Spinal cord (tissue), 10 donors: ENCODE data around the gene TRIM8. TPM values are rescaled to one million over a fixed set of nuclear protein-coding genes. Genes with fewer than 3 reads are reported as not detected.

Experiments used
- DNase-seq, 6 donors: peaks; one replicate each; pipeline versions ENCODE4 v3.0.0 to v3.0.0-alpha.2; 2013 to 2015; ENCODE audit warnings: low spot score in 6 of 6, low read depth in 4 of 6
- H3K27ac ChIP-seq: one replicate; pipeline ENCODE4 v1.5.1; 2013; ENCODE audit warnings: low read depth, low read length, control low read depth
- H3K27me3 ChIP-seq: one replicate; pipeline ENCODE4 v1.6.1; 2013; ENCODE audit warnings: low read length; ENCODE audit not compliant: control insufficient read depth, insufficient read depth
- H3K36me3 ChIP-seq: one replicate; pipeline ENCODE4 v1.6.1; 2013; ENCODE audit warnings: low read length; ENCODE audit not compliant: control insufficient read depth, insufficient read depth
- H3K4me1 ChIP-seq: one replicate; pipeline ENCODE4 v1.6.1; 2013; ENCODE audit warnings: low read length; ENCODE audit not compliant: control insufficient read depth, insufficient read depth
- H3K4me3 ChIP-seq: one replicate; pipeline ENCODE4 v1.5.1; 2013; ENCODE audit warnings: low read depth, low read length, control low read depth
- H3K9me3 ChIP-seq: one replicate; pipeline ENCODE4 v1.6.1; 2013; ENCODE audit warnings: low read length; ENCODE audit not compliant: control insufficient read depth, insufficient read depth
- WGBS: methylation state at CpG from one replicate; pipeline ENCODE4 v1.1.5; 2013; ENCODE audit warnings: missing lambda C conversion rate; ENCODE audit not compliant: insufficient coverage; 5-methylcytosine and 5-hydroxymethylcytosine counted together
- polyA plus RNA-seq, 2 donors: library from polyadenylated mRNA; unstranded; fragments of 120-200 nt; gene quantifications; one replicate each; pipeline ENCODE4 v1.2.1, GENCODE V29; 2013; ENCODE audit not compliant: insufficient read length in 2 of 2
- total RNA-seq, 2 donors: library from RNA; depleted of rRNA in 1 of 2; stranded (reverse); fragments of 120-200 nt in 1 of 2; fragments of >200 nt in 1 of 2; gene quantifications; one replicate each; pipeline versions ENCODE4 v1.2.3 to v1.2.4, GENCODE V29; 2013 to 2014
- donor health status: healthy.

Gene TRIM8
- total and polyA plus RNA-seq, 4 donors: 42.2 to 156 (median 102) TPM

- no peak overlapping the region for H3K27ac ChIP-seq
- H3K9me3 ChIP-seq: no peaks in the 10 kb centered on the region
- H3K36me3 ChIP-seq: peaks cover 27% of the 10 kb centered on the region
- no CpG with 5 or more reads among the region's 3 CpGs for WGBS
- no peaks in the 10 kb centered on the region for H3K27me3 ChIP-seq
- no peak overlapping the region for H3K4me3 ChIP-seq
- DNase-seq: no peak
- no peaks in the 10 kb centered on the region for H3K4me1 ChIP-seq
Observed at GRCh38 chr10:102701796-102702195, 57.5 kb downstream of the TRIM8 start.

GRCh38 chr10:102702742-102703141, 58.5 kb downstream of the TRIM8 start:
- no peak for DNase-seq
- Histone ChIP-seq H3K9me3 (no peaks in the 10 kb centered on the region), H3K36me3 (peaks cover 23% of the 10 kb centered on the region), H3K27me3 (no peaks in the 10 kb centered on the region), H3K4me3 (no peak overlapping the region), H3K4me1 (no peaks in the 10 kb centered on the region), H3K27ac (no peak overlapping the region)
- no CpG with 5 or more reads among the region's 2 CpGs for WGBS

GRCh38 chr10:102704915-102705314, 60.6 kb downstream of the TRIM8 start:
- 100% methylated on average over 4 of the region's 6 CpGs for WGBS
- peaks cover 8% of the 10 kb centered on the region for H3K36me3 ChIP-seq

GRCh38 chr10:102705531-102705930, 61.3 kb downstream of the TRIM8 start:
- WGBS: no CpG with 5 or more reads among the region's 2 CpGs
- no peaks in the 10 kb centered on the region for H3K9me3 ChIP-seq
- H3K27ac ChIP-seq: no peak overlapping the region
- DNase-seq: no peak
- H3K36me3 ChIP-seq: peaks cover 6% of the 10 kb centered on the region
- no peaks in the 10 kb centered on the region for H3K27me3 ChIP-seq
- no peak overlapping the region for H3K4me3 ChIP-seq
- H3K4me1 ChIP-seq: no peaks in the 10 kb centered on the region

More at GRCh38 chr10:102704915-102705314, 60.6 kb downstream of the TRIM8 start:
- no peaks in the 10 kb centered on the region for H3K9me3 ChIP-seq
- no peak overlapping the region for H3K4me3 ChIP-seq
- no peaks in the 10 kb centered on the region for H3K4me1 ChIP-seq
- DNase-seq: no peak
- H3K27ac ChIP-seq: no peak overlapping the region
- no peaks in the 10 kb centered on the region for H3K27me3 ChIP-seq

Other genes with a start within 250 kb of the TRIM8 start
- 10 to 100 TPM in 1 of 2 donors, 1 to 10 TPM in 1; 6.4 to 16.6 TPM for gene NFKB2, start 248.8 kb upstream of the TRIM8 start, total RNA-seq
- 10 to 100 TPM in 1 of 2 donors, 1 to 10 TPM in 1; 9.1 to 15.4 TPM for gene NFKB2, start 248.8 kb upstream of the TRIM8 start, polyA plus RNA-seq
- 10 to 100 TPM; 32.7 to 39.6 TPM for gene PSD, start 225.7 kb upstream of the TRIM8 start, total RNA-seq
- 100 to 1,000 TPM; 132 to 151 TPM for gene PSD, start 225.7 kb upstream of the TRIM8 start, polyA plus RNA-seq
- 10 to 100 TPM; 10.0 to 14.7 TPM for gene FBXL15, start 223.6 kb upstream of the TRIM8 start, total RNA-seq
- 10 to 100 TPM; 33.9 to 35.2 TPM for gene FBXL15, start 223.6 kb upstream of the TRIM8 start, polyA plus RNA-seq
- 100 to 1,000 TPM in 1 of 2 donors, 10 to 100 TPM in 1; 87.2 to 120 TPM for gene CUEDC2, start 211.9 kb upstream of the TRIM8 start, total RNA-seq
- gene CUEDC2, start 211.9 kb upstream of the TRIM8 start, polyA plus RNA-seq: 100 to 1,000 TPM; 154 to 168 TPM
- under 1 TPM in 1 of 2 donors, not detected in 1; 0.28 TPM for gene C10orf95, start 192.9 kb upstream of the TRIM8 start, total RNA-seq
- gene C10orf95, start 192.9 kb upstream of the TRIM8 start, polyA plus RNA-seq: 1 to 10 TPM in 1 of 2 donors, under 1 TPM in 1; 0.95 to 1.7 TPM
- 100 to 1,000 TPM; 113 to 134 TPM for gene ACTR1A, start 141.8 kb upstream of the TRIM8 start, total RNA-seq
- gene ACTR1A, start 141.8 kb upstream of the TRIM8 start, polyA plus RNA-seq: 100 to 1,000 TPM; 175 to 177 TPM
- gene SUFU, start 140.5 kb upstream of the TRIM8 start, total RNA-seq: 10 to 100 TPM in 1 of 2 donors, 1 to 10 TPM in 1; 6.8 to 11.0 TPM
- gene SUFU, start 140.5 kb upstream of the TRIM8 start, polyA plus RNA-seq: 10 to 100 TPM; 24.8 to 27.0 TPM
- 10 to 100 TPM; 22.6 to 23.2 TPM for gene ARL3, start 69.9 kb downstream of the TRIM8 start, total RNA-seq
- 10 to 100 TPM; 57.9 to 61.1 TPM for gene ARL3, start 69.9 kb downstream of the TRIM8 start, polyA plus RNA-seq
- gene SFXN2, start 70.2 kb downstream of the TRIM8 start, total RNA-seq: 1 to 10 TPM; 6.9 to 9.9 TPM
- gene SFXN2, start 70.2 kb downstream of the TRIM8 start, polyA plus RNA-seq: 10 to 100 TPM in 1 of 2 donors, 1 to 10 TPM in 1; 8.0 to 14.6 TPM
- gene WBP1L, start 99.5 kb downstream of the TRIM8 start, total RNA-seq: 10 to 100 TPM; 39.8 to 55.1 TPM
- gene WBP1L, start 99.5 kb downstream of the TRIM8 start, polyA plus RNA-seq: 10 to 100 TPM; 45.6 to 52.8 TPM
- gene CYP17A1, start 192.9 kb downstream of the TRIM8 start, total RNA-seq: under 1 TPM; 0.44 to 0.79 TPM
- under 1 TPM; 0.63 to 0.66 TPM for gene CYP17A1, start 192.9 kb downstream of the TRIM8 start, polyA plus RNA-seq
- gene BORCS7, start 209.8 kb downstream of the TRIM8 start, total RNA-seq: 10 to 100 TPM; 46.2 to 49.3 TPM
- gene BORCS7, start 209.8 kb downstream of the TRIM8 start, polyA plus RNA-seq: 10 to 100 TPM; 46.8 to 65.1 TPM
- 10 to 100 TPM in 1 of 2 donors, 1 to 10 TPM in 1; 7.8 to 10.7 TPM for gene AS3MT, start 225.0 kb downstream of the TRIM8 start, total RNA-seq
- gene AS3MT, start 225.0 kb downstream of the TRIM8 start, polyA plus RNA-seq: 10 to 100 TPM; 11.1 to 11.8 TPM